HG03064 (cell line): Measurements from ENCODE around the gene OR2F1.

ENCODE experiments used
- ATAC-seq: cut with Tn5 transposase; IDR thresholded peaks from one replicate; pipeline ENCODE4 v1.9.1; 2021; ENCODE audit warnings: low read depth; ENCODE audit not compliant: unreplicated experiment

Gene OR2F1

GRCh38 chr7:143954544-143954943 is at the start of gene OR2F1:
Gene OR2F1 (plus strand): TSS chr7:143954844. CDS start chr7:143959971, 5,127 bp downstream.
- no peak for ATAC-seq

GRCh38 chr7:143905509-143905908 is 49.1 kb upstream of the OR2F1 start:
- ATAC-seq, result no peak

- no peak for ATAC-seq
These were observed 48.5 kb upstream of the OR2F1 start for GRCh38 chr7:143906151-143906550.

GRCh38 chr7:143906895-143907294 is 47.7 kb upstream of the OR2F1 start:
- ATAC-seq, result no peak

GRCh38 chr7:143908120-143908519 is 46.5 kb upstream of the OR2F1 start:
- ATAC-seq, result no peak

GRCh38 chr7:143909863-143910262 is 44.8 kb upstream of the OR2F1 start:
- ATAC-seq, result no peak

GRCh38 chr7:143910473-143911248 is 44.0 kb upstream of the OR2F1 start:
- no peak for ATAC-seq

- ATAC-seq, result no peak
These were observed 40.6 kb upstream of the OR2F1 start for GRCh38 chr7:143913945-143914615.

GRCh38 chr7:143914938-143915652 is 39.5 kb upstream of the OR2F1 start:
- no peak for ATAC-seq

- no peak for ATAC-seq
These were observed 29.8 kb upstream of the OR2F1 start for GRCh38 chr7:143924851-143925250.

- no peak for ATAC-seq
These were observed 25.3 kb upstream of the OR2F1 start for GRCh38 chr7:143929224-143929920.

GRCh38 chr7:143931739-143932138 is 22.9 kb upstream of the OR2F1 start:
- no peak for ATAC-seq

GRCh38 chr7:143934526-143935325 is 19.9 kb upstream of the OR2F1 start, which contains the start of gene OR2F2:
Gene OR2F2 (plus strand): TSS chr7:143935233. CDS start chr7:143935233, 0 bp downstream.
- ATAC-seq, result no peak

- no peak for ATAC-seq
These were observed 18.3 kb upstream of the OR2F1 start for GRCh38 chr7:143936087-143937009.

- no peak for ATAC-seq
These were observed 16.0 kb upstream of the OR2F1 start for GRCh38 chr7:143938379-143939243.

- no peak for ATAC-seq
These were observed 9.2 kb upstream of the OR2F1 start for GRCh38 chr7:143945423-143945822.

- no peak for ATAC-seq
These were observed 7.5 kb upstream of the OR2F1 start for GRCh38 chr7:143947111-143947510.

- ATAC-seq, result no peak
These were observed 5.9 kb upstream of the OR2F1 start for GRCh38 chr7:143948733-143949132.
